Measurements from ENCODE around the gene FHOD1.
A peak's percentile ranks its signal among the peaks of the same experiment; 100 is the strongest.

FHOD1 gene

GRCh38 chr16:67249178-67250044 lies 2.1 kb upstream of the FHOD1 start:
- H3K36me3 ChIP-seq (ENCODE audit: control insufficient read depth, insufficient read depth, low read length): no peaks in the 10 kb centered on the region
- H3K4me3 ChIP-seq (ENCODE audit: insufficient read depth, low read depth, low read length, poor library complexity, severe bottlenecking): peak overlapping the region; percentile 69
- peaks cover 41% of the 10 kb centered on the region for H3K4me1 ChIP-seq (ENCODE audit: control insufficient read depth, insufficient read depth, low read length, poor library complexity, severe bottlenecking)
- no peak overlapping the region for H3K27ac ChIP-seq (ENCODE audit: insufficient read depth, low read length, poor library complexity, severe bottlenecking)
- DNase-seq: no peak
- peaks cover 4% of the 10 kb centered on the region for H3K27me3 ChIP-seq (replicated peaks; ENCODE audit: control insufficient read depth, insufficient read depth, low read length, poor library complexity, severe bottlenecking)
- no peaks in the 10 kb centered on the region for H3K9me3 ChIP-seq (ENCODE audit: control insufficient read depth, low read length)

- H3K4me3 ChIP-seq (ENCODE audit: insufficient read depth, low read depth, low read length, poor library complexity, severe bottlenecking): peak within 1 kb of the TSS; percentile 69
- no peak for DNase-seq
- peak within 1 kb of the TSS; percentile 92 for H3K27ac ChIP-seq (ENCODE audit: insufficient read depth, low read length, poor library complexity, severe bottlenecking)
- peaks cover 48% of the 10 kb centered on the region for H3K4me1 ChIP-seq (ENCODE audit: control insufficient read depth, insufficient read depth, low read length, poor library complexity, severe bottlenecking)
- no peaks in the 10 kb centered on the region for H3K9me3 ChIP-seq (ENCODE audit: control insufficient read depth, low read length)
- peaks cover 4% of the 10 kb centered on the region for H3K27me3 ChIP-seq (replicated peaks; ENCODE audit: control insufficient read depth, insufficient read depth, low read length, poor library complexity, severe bottlenecking)
- H3K36me3 ChIP-seq (ENCODE audit: control insufficient read depth, insufficient read depth, low read length): no peaks in the 10 kb centered on the region
These were observed 1.3 kb upstream of the FHOD1 start, which contains the start of gene SLC9A5 for GRCh38 chr16:67248401-67249177. Gene SLC9A5, plus strand, starts transcription at chr16:67248979. Its CDS starts 36 bp downstream, at chr16:67249015.

DNA sequence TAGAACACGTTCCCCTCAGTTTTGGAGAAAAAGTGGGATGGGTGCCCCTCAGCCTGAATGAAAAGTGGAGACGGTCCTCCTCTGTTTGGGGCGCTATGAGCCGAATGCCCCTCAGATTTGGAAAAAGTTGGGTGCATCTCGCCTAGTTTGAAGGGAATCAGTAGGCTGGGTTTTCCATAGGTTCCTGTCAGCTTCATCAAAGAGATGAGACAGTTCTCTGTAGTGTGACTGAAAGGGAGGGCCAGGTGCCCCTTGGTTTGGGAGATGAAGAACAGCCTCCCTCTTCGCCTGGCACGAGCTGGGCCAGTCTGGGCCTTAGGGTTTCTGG lies 756 bp upstream of the FHOD1 start:
- peaks cover 4% of the 10 kb centered on the region for H3K27me3 ChIP-seq (replicated peaks; ENCODE audit: control insufficient read depth, insufficient read depth, low read length, poor library complexity, severe bottlenecking)
- peak overlapping the region; percentile 69 for H3K4me3 ChIP-seq (ENCODE audit: insufficient read depth, low read depth, low read length, poor library complexity, severe bottlenecking)
- no peaks in the 10 kb centered on the region for H3K9me3 ChIP-seq (ENCODE audit: control insufficient read depth, low read length)
- DNase-seq: no peak
- H3K36me3 ChIP-seq (ENCODE audit: control insufficient read depth, insufficient read depth, low read length): no peaks in the 10 kb centered on the region
- H3K4me1 ChIP-seq (ENCODE audit: control insufficient read depth, insufficient read depth, low read length, poor library complexity, severe bottlenecking): peaks cover 51% of the 10 kb centered on the region
- peak overlapping the region; percentile 92 for H3K27ac ChIP-seq (ENCODE audit: insufficient read depth, low read length, poor library complexity, severe bottlenecking)

- Histone ChIP-seq H3K4me1 (ENCODE audit: control insufficient read depth, insufficient read depth, low read length, poor library complexity, severe bottlenecking) (peaks cover 51% of the 10 kb centered on the region), H3K27me3 (replicated peaks; ENCODE audit: control insufficient read depth, insufficient read depth, low read length, poor library complexity, severe bottlenecking) (peaks cover 4% of the 10 kb centered on the region), H3K27ac (ENCODE audit: insufficient read depth, low read length, poor library complexity, severe bottlenecking) (peak overlapping the region; percentile 92), H3K9me3 (ENCODE audit: control insufficient read depth, low read length) (no peaks in the 10 kb centered on the region), H3K36me3 (ENCODE audit: control insufficient read depth, insufficient read depth, low read length) (no peaks in the 10 kb centered on the region), H3K4me3 (ENCODE audit: insufficient read depth, low read depth, low read length, poor library complexity, severe bottlenecking) (peak overlapping the region; percentile 69)
- no peak for DNase-seq
These were observed 507 bp downstream of the FHOD1 start for GRCh38 chr16:67246756-67247191.

DNA sequence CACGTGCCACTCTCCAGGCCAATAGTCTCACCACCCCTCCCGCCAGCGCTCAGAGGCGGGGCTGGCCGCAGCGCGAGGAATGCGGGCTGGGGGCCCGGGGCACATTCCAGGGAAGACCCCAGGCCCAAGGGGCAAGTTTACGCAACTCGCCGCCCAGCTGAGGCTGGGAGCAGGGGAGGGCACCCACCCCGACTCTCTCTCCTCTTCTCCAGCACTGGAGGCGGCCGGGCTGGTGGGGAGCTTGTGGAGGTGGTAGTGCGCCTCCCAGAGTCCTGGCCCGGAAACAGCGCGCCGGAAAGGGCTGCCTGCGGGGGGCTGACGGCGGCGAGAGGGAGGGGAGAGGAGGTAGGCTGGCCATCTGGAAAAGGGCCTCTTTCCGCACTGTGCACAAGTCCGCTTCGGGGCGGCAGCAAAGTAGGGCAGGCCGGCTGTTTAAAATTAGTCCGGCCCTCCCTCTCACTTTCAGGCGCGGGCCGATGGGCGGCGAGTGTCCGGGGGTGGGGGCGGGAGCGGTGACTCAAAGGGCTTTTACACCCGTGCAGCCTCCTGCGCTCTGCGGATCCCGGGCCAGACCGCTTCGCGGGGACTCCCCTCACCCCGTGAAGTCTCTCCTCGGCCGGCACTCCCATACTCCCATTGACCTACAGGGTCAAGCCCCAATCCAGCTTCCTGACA lies 1.1 kb downstream of the FHOD1 start:
- DNase-seq: peak; percentile 46 to 50 (median 47)

DNA sequence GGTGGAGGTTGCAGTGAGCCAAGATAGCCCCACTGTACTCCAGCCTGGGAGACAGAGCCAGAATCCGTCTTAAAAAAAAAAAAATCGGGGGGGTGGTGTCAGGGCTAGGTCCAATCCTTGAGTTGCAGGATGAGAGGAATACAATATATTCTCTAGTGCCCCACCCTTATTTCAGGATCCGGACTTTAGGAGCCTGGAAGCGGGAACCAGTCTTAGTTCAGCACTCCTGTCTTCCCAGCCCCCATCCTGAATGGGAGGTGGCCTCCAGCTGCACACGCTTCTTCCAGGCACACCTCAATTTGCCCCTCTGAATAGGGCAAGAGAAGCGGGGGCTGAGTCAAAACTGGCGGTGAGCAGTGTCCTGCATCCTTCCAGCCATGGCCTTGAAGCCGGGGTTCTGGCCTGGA lies 1.6 kb downstream of the FHOD1 start:
- Histone ChIP-seq H3K36me3 (ENCODE audit: control insufficient read depth, insufficient read depth, low read length) (no peaks in the 10 kb centered on the region), H3K9me3 (ENCODE audit: control insufficient read depth, low read length) (no peaks in the 10 kb centered on the region), H3K27me3 (replicated peaks; ENCODE audit: control insufficient read depth, insufficient read depth, low read length, poor library complexity, severe bottlenecking) (peaks cover 4% of the 10 kb centered on the region), H3K4me1 (ENCODE audit: control insufficient read depth, insufficient read depth, low read length, poor library complexity, severe bottlenecking) (peaks cover 51% of the 10 kb centered on the region), H3K4me3 (ENCODE audit: insufficient read depth, low read depth, low read length, poor library complexity, severe bottlenecking) (peak overlapping the region; percentile 69), H3K27ac (ENCODE audit: insufficient read depth, low read length, poor library complexity, severe bottlenecking) (peak overlapping the region; percentile 92)
- DNase-seq: no peak

More for the DNA sequence above, 1.1 kb downstream of the FHOD1 start:
- Histone ChIP-seq H3K27me3 (replicated peaks; ENCODE audit: control insufficient read depth, insufficient read depth, low read length, poor library complexity, severe bottlenecking) (peaks cover 4% of the 10 kb centered on the region), H3K36me3 (ENCODE audit: control insufficient read depth, insufficient read depth, low read length) (no peaks in the 10 kb centered on the region), H3K4me3 (ENCODE audit: insufficient read depth, low read depth, low read length, poor library complexity, severe bottlenecking) (peak overlapping the region; percentile 69), H3K4me1 (ENCODE audit: control insufficient read depth, insufficient read depth, low read length, poor library complexity, severe bottlenecking) (peaks cover 51% of the 10 kb centered on the region), H3K9me3 (ENCODE audit: control insufficient read depth, low read length) (no peaks in the 10 kb centered on the region), H3K27ac (ENCODE audit: insufficient read depth, low read length, poor library complexity, severe bottlenecking) (peak overlapping the region; percentile 92)

- Histone ChIP-seq H3K36me3 (ENCODE audit: control insufficient read depth, insufficient read depth, low read length) (no peaks in the 10 kb centered on the region), H3K9me3 (ENCODE audit: control insufficient read depth, low read length) (no peaks in the 10 kb centered on the region), H3K27me3 (replicated peaks; ENCODE audit: control insufficient read depth, insufficient read depth, low read length, poor library complexity, severe bottlenecking) (peaks cover 3% of the 10 kb centered on the region), H3K4me1 (ENCODE audit: control insufficient read depth, insufficient read depth, low read length, poor library complexity, severe bottlenecking) (peaks cover 51% of the 10 kb centered on the region), H3K4me3 (ENCODE audit: insufficient read depth, low read depth, low read length, poor library complexity, severe bottlenecking) (peak overlapping the region; percentile 14), H3K27ac (ENCODE audit: insufficient read depth, low read length, poor library complexity, severe bottlenecking) (peak overlapping the region; percentile 92)
- no peak for DNase-seq
These were observed 2.1 kb downstream of the FHOD1 start for GRCh38 chr16:67245186-67245585.

DNA sequence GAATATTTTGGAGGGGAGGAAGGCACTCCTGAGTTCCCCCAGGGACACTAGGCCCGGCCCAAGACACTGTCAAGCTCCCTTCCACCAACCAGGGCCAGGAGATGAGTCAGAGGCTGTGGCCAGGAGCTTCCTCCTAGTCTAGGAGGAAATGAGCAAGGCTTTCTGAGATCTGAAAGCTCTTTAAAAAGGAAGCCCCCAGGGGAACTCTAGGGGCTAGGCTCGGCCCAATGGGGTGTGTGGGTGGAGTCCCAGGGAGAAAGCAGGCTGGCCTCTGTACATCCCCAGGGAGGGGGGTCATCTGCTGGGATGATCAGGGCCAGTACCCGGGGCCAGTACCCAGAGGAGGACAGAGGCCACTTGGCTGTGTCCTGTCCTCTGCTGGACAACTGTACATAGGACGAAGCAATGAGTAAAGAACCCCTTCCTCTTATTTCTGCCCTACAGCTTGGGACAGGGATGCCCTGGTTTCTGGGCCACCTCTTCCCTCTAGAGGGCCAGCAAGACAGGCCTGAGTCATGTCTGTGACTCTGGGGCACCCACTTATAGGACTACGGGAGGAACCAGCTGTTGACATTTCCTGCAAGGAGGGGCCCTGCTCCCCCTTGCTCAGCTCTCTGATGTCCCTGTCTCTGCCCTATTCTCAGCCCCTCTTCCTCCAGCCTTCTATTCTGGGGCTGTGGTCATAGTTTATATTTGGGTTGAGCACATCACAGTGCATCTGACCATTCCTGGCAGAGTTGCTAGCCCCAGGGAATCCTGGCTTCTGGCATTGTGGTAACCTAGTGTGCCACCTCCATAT lies 2.7 kb downstream of the FHOD1 start:
- H3K36me3 ChIP-seq (ENCODE audit: control insufficient read depth, insufficient read depth, low read length): peaks cover 2% of the 10 kb centered on the region
- no peaks in the 10 kb centered on the region for H3K9me3 ChIP-seq (ENCODE audit: control insufficient read depth, low read length)
- no peaks in the 10 kb centered on the region for H3K27me3 ChIP-seq (replicated peaks; ENCODE audit: control insufficient read depth, insufficient read depth, low read length, poor library complexity, severe bottlenecking)
- peak overlapping the region; percentile 92 for H3K27ac ChIP-seq (ENCODE audit: insufficient read depth, low read length, poor library complexity, severe bottlenecking)
- peak; percentile 79 to 83 (median 80) for DNase-seq
- peak overlapping the region; percentile 14 for H3K4me3 ChIP-seq (ENCODE audit: insufficient read depth, low read depth, low read length, poor library complexity, severe bottlenecking)
- H3K4me1 ChIP-seq (ENCODE audit: control insufficient read depth, insufficient read depth, low read length, poor library complexity, severe bottlenecking): peaks cover 51% of the 10 kb centered on the region

DNA sequence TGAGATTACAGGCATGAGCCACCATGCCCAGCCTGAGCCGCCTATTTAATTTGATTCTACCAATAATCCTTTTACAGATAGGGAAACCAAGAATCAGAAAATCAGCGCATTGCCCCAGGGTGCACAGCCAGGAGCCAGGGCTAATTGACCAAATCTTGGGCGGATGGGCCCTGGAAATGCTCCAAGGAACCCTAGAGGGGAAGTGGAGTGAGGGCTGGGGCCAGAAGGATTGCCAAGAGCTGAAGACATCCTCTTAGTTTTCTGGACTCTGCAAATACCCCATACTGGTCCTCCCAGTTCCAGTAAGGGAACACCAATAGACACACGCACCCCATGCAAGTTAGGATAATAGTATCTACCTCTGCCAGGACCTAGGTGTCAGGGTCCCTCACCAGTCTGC lies 3.8 kb downstream of the FHOD1 start:
- Histone ChIP-seq H3K27ac (ENCODE audit: insufficient read depth, low read length, poor library complexity, severe bottlenecking) (peak overlapping the region; percentile 92), H3K4me3 (ENCODE audit: insufficient read depth, low read depth, low read length, poor library complexity, severe bottlenecking) (no peak overlapping the region), H3K4me1 (ENCODE audit: control insufficient read depth, insufficient read depth, low read length, poor library complexity, severe bottlenecking) (peaks cover 41% of the 10 kb centered on the region), H3K36me3 (ENCODE audit: control insufficient read depth, insufficient read depth, low read length) (peaks cover 8% of the 10 kb centered on the region), H3K9me3 (ENCODE audit: control insufficient read depth, low read length) (no peaks in the 10 kb centered on the region), H3K27me3 (replicated peaks; ENCODE audit: control insufficient read depth, insufficient read depth, low read length, poor library complexity, severe bottlenecking) (no peaks in the 10 kb centered on the region)
- no peak for DNase-seq
